Activated naive CD4-positive, alpha-beta T cell treated with anti-CD3 and anti-CD28 coated beads, Interleukin-2, amount 50 U/mL, for 24 hours (primary cell): ENCODE results near the gene NFASC.

Source experiments
- H3K27ac Mint-ChIP-seq: one replicate; pipeline ENCODE4 v1.8.0; 2021; ENCODE audit warnings: mild to moderate bottlenecking, mixed read lengths
- H3K27me3 Mint-ChIP-seq: one replicate; pipeline ENCODE4 v1.8.0; 2021; ENCODE audit warnings: mixed read lengths
- H3K36me3 Mint-ChIP-seq: one replicate; pipeline ENCODE4 v1.8.0; 2021; ENCODE audit warnings: mixed read lengths
- H3K4me1 Mint-ChIP-seq: one replicate; pipeline ENCODE4 v1.8.0; 2021; ENCODE audit warnings: mixed read lengths
- H3K4me3 Mint-ChIP-seq: one replicate; pipeline ENCODE4 v1.8.0; 2021; ENCODE audit warnings: mild to moderate bottlenecking, mixed read lengths
- H3K9me3 Mint-ChIP-seq: one replicate; pipeline ENCODE4 v1.8.0; 2021; ENCODE audit warnings: mixed read lengths

The NFASC gene

GRCh38 chr1:204894031-204894430 lies 23.4 kb downstream of the NFASC start:
- Mint-ChIP-seq H3K36me3 (no peaks in the 10 kb centered on the region), H3K27me3 (peaks cover 25% of the 10 kb centered on the region), H3K4me3 (no peak overlapping the region), H3K27ac (no peak overlapping the region), H3K9me3 (no peaks in the 10 kb centered on the region), H3K4me1 (no peaks in the 10 kb centered on the region)

GRCh38 chr1:204894606-204895005 lies 23.9 kb downstream of the NFASC start:
- H3K9me3 Mint-ChIP-seq, result no peaks in the 10 kb centered on the region
- no peak overlapping the region for H3K4me3 Mint-ChIP-seq
- no peak overlapping the region for H3K27ac Mint-ChIP-seq
- peaks cover 25% of the 10 kb centered on the region for H3K27me3 Mint-ChIP-seq
- H3K4me1 Mint-ChIP-seq, result no peaks in the 10 kb centered on the region
- H3K36me3 Mint-ChIP-seq, result no peaks in the 10 kb centered on the region

DNA sequence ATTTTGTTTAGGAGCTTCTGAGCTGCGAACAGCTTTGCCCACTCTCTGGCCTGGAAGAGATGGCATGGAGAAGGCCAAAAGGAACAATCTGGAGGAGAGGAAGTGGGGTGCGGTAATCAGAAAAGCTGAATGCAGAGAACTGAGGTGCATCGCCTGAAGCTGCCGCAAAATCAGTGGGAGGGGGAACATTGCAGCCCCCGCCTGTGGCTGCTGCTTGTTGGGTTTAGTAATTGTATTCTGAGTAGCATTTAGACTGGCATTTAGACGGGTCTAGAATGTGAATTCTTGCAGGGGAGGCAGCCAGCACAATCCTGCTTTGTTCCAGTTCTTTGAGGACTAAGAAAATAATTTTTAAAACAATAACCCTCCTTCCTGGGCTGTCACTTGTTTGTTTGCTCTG lies 25.4 kb downstream of the NFASC start:
- Mint-ChIP-seq H3K27me3 (peaks cover 30% of the 10 kb centered on the region), H3K4me3 (no peak overlapping the region), H3K36me3 (no peaks in the 10 kb centered on the region), H3K27ac (no peak overlapping the region), H3K4me1 (no peaks in the 10 kb centered on the region), H3K9me3 (no peaks in the 10 kb centered on the region)

DNA sequence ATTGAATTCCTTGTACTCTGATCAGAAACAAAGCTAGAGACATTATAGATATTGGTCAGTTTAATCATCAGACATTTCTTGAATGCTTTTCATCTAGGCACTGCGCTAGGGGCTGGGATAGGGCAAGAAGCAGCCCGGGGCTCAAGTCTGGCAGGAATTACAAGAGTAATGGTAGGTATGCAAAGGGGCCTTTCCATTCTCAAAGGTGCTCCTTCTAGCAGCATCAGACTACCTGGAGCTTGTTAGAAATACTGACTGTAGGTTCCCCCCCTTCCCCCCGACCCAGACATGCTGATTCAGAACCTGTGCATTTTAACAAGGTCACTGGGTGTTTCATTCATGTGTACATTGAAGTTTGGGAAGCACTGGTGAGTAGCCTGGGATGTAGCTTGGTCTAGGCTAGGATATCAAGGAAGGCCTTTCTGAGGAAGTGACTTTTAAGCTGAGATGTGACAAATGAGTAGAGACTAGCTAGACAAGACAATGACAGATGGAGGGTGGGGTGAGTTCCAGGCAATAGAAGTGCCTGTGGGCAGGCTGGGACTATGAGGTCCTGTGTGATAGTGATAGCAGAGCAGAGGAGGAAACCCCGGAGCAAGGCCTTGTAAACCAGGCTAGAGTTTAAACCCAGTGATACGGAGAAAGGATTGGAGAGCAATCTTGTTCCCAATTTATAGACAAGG lies 26.3 kb downstream of the NFASC start:
- H3K9me3 Mint-ChIP-seq, result no peaks in the 10 kb centered on the region
- no peak overlapping the region for H3K27ac Mint-ChIP-seq
- H3K27me3 Mint-ChIP-seq, result peaks cover 31% of the 10 kb centered on the region
- H3K4me1 Mint-ChIP-seq, result no peaks in the 10 kb centered on the region
- no peaks in the 10 kb centered on the region for H3K36me3 Mint-ChIP-seq
- no peak overlapping the region for H3K4me3 Mint-ChIP-seq

DNA sequence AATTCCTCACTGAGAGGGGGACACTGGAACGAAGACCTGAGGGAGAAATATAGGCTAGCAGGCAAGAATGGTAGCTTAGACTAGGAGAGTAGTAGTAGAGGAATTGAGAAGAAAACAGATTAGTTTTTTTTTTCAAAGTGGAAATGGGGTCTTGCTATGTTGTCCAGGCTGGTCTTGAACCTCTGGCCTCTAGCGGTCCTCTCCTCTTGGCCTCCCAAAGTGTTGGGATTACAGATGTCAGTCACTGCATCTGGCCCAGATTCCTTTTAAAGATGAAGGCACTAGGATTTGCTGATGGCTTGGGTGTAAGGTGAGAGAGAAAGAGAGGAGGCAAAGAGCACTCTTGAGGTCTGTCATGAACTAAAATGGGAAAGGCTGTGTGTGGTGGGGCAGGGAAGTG lies 30.1 kb downstream of the NFASC start:
- Mint-ChIP-seq H3K9me3 (no peaks in the 10 kb centered on the region), H3K27me3 (peaks cover 25% of the 10 kb centered on the region), H3K4me1 (no peaks in the 10 kb centered on the region), H3K4me3 (no peak overlapping the region), H3K36me3 (no peaks in the 10 kb centered on the region), H3K27ac (no peak overlapping the region)

- Mint-ChIP-seq H3K9me3 (no peaks in the 10 kb centered on the region), H3K27ac (no peak overlapping the region), H3K4me3 (no peak overlapping the region), H3K36me3 (no peaks in the 10 kb centered on the region), H3K27me3 (peaks cover 16% of the 10 kb centered on the region), H3K4me1 (no peaks in the 10 kb centered on the region)
Measured at GRCh38 chr1:204902671-204903070, 32.0 kb downstream of the NFASC start.

DNA sequence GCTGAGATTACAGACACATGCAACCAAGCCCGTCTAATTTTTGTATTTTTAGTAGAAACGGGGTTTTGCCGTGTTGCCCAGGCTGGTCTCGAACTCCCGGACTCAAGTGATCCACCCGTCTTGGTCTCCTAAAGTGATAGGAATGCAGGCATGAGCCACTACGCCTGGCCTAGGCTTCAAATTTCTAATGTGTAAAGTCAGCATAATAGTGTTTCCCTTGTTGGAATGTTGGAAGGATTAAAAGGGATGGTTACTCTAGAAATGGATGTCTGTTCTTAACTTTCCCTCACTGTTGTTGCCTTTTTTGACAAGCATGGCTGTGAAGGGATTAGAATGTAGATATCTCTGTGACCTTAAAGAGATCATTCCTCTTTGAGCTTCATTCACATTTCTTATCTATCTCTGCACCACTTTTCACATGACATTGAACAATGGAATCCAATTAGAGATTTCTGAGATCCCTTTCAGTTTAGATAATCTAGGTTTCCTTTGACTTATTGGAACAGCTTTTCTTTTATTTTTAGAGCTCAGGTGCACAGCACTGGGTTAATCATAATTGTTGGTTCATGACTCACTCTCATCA lies 33.7 kb downstream of the NFASC start:
- no peak overlapping the region for H3K27ac Mint-ChIP-seq
- H3K4me3 Mint-ChIP-seq, result no peak overlapping the region
- peaks cover 13% of the 10 kb centered on the region for H3K27me3 Mint-ChIP-seq
- H3K9me3 Mint-ChIP-seq, result no peaks in the 10 kb centered on the region
- no peaks in the 10 kb centered on the region for H3K4me1 Mint-ChIP-seq
- H3K36me3 Mint-ChIP-seq, result no peaks in the 10 kb centered on the region

- Mint-ChIP-seq H3K27me3 (peaks cover 7% of the 10 kb centered on the region), H3K4me3 (no peak overlapping the region)
Measured at GRCh38 chr1:204909109-204909508, 38.4 kb downstream of the NFASC start.

GRCh38 chr1:204915861-204916495 lies 45.3 kb downstream of the NFASC start:
- Mint-ChIP-seq H3K4me1 (no peaks in the 10 kb centered on the region), H3K27me3 (peaks cover 3% of the 10 kb centered on the region), H3K4me3 (no peak overlapping the region), H3K36me3 (no peaks in the 10 kb centered on the region), H3K27ac (no peak overlapping the region), H3K9me3 (no peaks in the 10 kb centered on the region)

More at GRCh38 chr1:204909109-204909508, 38.4 kb downstream of the NFASC start:
- Mint-ChIP-seq H3K36me3 (no peaks in the 10 kb centered on the region), H3K27ac (no peak overlapping the region), H3K4me1 (no peaks in the 10 kb centered on the region), H3K9me3 (no peaks in the 10 kb centered on the region)

- no peaks in the 10 kb centered on the region for H3K36me3 Mint-ChIP-seq
- no peak overlapping the region for H3K4me3 Mint-ChIP-seq
- peaks cover 5% of the 10 kb centered on the region for H3K27me3 Mint-ChIP-seq
- no peak overlapping the region for H3K27ac Mint-ChIP-seq
- H3K9me3 Mint-ChIP-seq, result no peaks in the 10 kb centered on the region
- H3K4me1 Mint-ChIP-seq, result no peaks in the 10 kb centered on the region
Measured at GRCh38 chr1:204917802-204918201, 47.1 kb downstream of the NFASC start.

GRCh38 chr1:204920511-204920910 lies 49.8 kb downstream of the NFASC start:
- H3K4me1 Mint-ChIP-seq, result no peaks in the 10 kb centered on the region
- H3K9me3 Mint-ChIP-seq, result no peaks in the 10 kb centered on the region
- no peak overlapping the region for H3K27ac Mint-ChIP-seq
- H3K36me3 Mint-ChIP-seq, result no peaks in the 10 kb centered on the region
- H3K27me3 Mint-ChIP-seq, result peaks cover 5% of the 10 kb centered on the region
- no peak overlapping the region for H3K4me3 Mint-ChIP-seq

GRCh38 chr1:204920967-204921366 lies 50.3 kb downstream of the NFASC start:
- Mint-ChIP-seq H3K27me3 (peaks cover 5% of the 10 kb centered on the region), H3K27ac (no peak overlapping the region), H3K4me3 (no peak overlapping the region), H3K9me3 (no peaks in the 10 kb centered on the region), H3K36me3 (no peaks in the 10 kb centered on the region), H3K4me1 (no peaks in the 10 kb centered on the region)

DNA sequence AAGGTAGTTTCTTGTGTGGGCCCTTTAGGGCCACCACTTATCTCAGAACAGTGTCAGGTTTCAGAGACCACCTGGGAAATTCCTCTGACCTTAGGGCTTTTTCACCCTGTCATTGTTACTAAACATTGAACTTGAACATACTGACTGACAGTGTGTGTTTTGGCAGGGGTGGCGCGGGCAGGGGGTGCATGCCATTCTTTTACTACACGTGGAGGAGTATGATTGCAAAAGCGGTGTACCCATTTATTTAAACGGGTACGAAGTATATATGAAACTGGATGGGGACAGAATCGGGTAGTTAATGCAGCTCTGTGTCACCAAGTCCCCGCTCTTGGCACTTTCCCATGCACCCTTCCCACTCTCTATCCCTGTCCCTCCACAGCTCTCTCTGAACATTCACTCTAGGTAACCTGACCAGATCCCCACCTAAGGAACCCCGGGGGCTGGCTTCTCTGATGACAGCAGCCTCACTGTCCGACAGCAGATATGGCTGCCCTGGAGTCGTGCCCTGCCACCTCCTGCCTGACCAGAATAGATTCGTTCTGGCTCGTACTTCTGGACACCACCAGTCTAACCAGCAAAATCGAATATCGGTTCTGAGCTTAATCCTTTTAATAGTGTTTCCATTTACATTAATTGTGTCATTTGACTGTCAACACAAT lies 51.3 kb downstream of the NFASC start:
- Mint-ChIP-seq H3K9me3 (no peaks in the 10 kb centered on the region), H3K36me3 (no peaks in the 10 kb centered on the region), H3K27me3 (peaks cover 5% of the 10 kb centered on the region), H3K4me1 (no peaks in the 10 kb centered on the region), H3K27ac (no peak overlapping the region), H3K4me3 (no peak overlapping the region)

DNA sequence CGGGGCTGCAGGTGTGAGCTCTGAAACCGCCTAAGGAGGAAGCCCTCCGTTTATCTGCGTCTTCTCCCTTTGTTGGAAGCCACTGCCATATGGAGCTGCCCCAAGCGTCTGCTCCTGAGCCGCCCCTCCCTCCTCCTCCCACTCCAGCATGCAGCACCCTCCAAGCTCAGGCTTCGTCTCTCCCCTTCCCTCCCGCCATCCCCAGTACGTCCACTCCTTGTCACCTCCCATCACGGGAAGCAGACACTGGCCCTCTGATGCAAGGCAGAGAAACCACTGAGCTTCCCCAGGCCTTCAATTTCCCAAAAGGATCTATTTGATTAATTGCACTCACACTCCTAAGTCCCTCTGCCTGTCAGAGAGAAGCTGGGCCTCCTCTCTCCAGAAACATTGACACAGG lies 52.5 kb downstream of the NFASC start:
- H3K9me3 Mint-ChIP-seq, result no peaks in the 10 kb centered on the region
- no peaks in the 10 kb centered on the region for H3K4me1 Mint-ChIP-seq
- peaks cover 7% of the 10 kb centered on the region for H3K27me3 Mint-ChIP-seq
- no peak overlapping the region for H3K4me3 Mint-ChIP-seq
- H3K27ac Mint-ChIP-seq, result no peak overlapping the region
- no peaks in the 10 kb centered on the region for H3K36me3 Mint-ChIP-seq

GRCh38 chr1:204923626-204924012 lies 53.0 kb downstream of the NFASC start:
- H3K27ac Mint-ChIP-seq, result no peak overlapping the region
- H3K9me3 Mint-ChIP-seq, result no peaks in the 10 kb centered on the region
- H3K4me1 Mint-ChIP-seq, result no peaks in the 10 kb centered on the region
- H3K27me3 Mint-ChIP-seq, result peaks cover 7% of the 10 kb centered on the region
- H3K4me3 Mint-ChIP-seq, result no peak overlapping the region
- no peaks in the 10 kb centered on the region for H3K36me3 Mint-ChIP-seq
